Dendritic cell treated with granulocyte-macrophage colony-stimulating factor and Interleukin-4, amounts not matched to agents 40 ng/mL and 50 ng/mL, for 4 days (primary cell): ENCODE measurements around the gene ERBB4.

Source experiments
- H3K27ac Mint-ChIP-seq: one replicate; pipeline ENCODE4 v1.8.0; 2022; ENCODE audit warnings: mild to moderate bottlenecking, mixed read lengths
- H3K27me3 Mint-ChIP-seq: one replicate; pipeline ENCODE4 v1.8.0; 2022; ENCODE audit warnings: mild to moderate bottlenecking, mixed read lengths
- H3K36me3 Mint-ChIP-seq: one replicate; pipeline ENCODE4 v1.8.0; 2022; ENCODE audit warnings: low read depth, mixed read lengths
- H3K4me1 Mint-ChIP-seq: one replicate; pipeline ENCODE4 v1.8.0; 2022; ENCODE audit warnings: low read depth, mixed read lengths
- H3K4me3 Mint-ChIP-seq: one replicate; pipeline ENCODE4 v1.8.0; 2022; ENCODE audit warnings: mild to moderate bottlenecking, moderate library complexity, mixed read lengths
- H3K9me3 Mint-ChIP-seq: one replicate; pipeline ENCODE4 v1.8.0; 2022; ENCODE audit warnings: mixed read lengths
- intact Hi-C: fragments of 100-400 bp; cut with micrococcal nuclease; formaldehyde crosslinking; loops from one replicate; pipeline ENCODE4 v1.15.0; 2022

ERBB4 gene

DNA sequence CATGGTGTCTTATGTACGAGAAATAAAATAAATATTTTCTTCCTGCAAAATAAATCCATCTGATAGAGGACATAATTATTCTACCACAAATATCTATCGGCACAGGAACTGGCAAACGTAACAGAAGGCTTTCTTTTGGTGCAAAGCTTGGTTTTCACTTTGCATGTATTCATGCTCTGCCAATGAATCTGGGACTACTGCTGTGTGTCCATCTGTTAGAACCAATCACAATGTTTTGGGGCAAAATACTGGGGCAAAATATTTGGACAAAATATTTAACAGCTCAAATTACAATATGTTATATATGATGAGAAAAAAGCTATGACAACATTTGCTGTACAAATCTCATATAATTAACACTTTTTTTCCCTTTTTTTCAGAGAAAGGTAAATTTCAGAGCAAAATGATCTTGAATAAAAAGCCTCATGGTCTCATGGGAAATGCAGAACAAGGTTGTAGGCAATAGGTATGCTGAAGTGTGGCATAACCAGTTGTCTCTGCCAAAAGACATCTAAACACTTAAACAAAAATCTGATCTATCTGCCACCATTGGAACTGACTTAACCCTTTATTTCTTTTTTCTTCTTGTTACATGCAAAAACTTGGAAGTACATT is 1059.0 kb downstream of the ERBB4 start:
- no peak overlapping the region for H3K27ac Mint-ChIP-seq
- intact Hi-C loops, result no loop called here
- H3K4me3 Mint-ChIP-seq, result no peak overlapping the region
- no peaks in the 10 kb centered on the region for H3K4me1 Mint-ChIP-seq
- no peaks in the 10 kb centered on the region for H3K9me3 Mint-ChIP-seq
- H3K36me3 Mint-ChIP-seq, result no peaks in the 10 kb centered on the region
- H3K27me3 Mint-ChIP-seq, result no peaks in the 10 kb centered on the region

DNA sequence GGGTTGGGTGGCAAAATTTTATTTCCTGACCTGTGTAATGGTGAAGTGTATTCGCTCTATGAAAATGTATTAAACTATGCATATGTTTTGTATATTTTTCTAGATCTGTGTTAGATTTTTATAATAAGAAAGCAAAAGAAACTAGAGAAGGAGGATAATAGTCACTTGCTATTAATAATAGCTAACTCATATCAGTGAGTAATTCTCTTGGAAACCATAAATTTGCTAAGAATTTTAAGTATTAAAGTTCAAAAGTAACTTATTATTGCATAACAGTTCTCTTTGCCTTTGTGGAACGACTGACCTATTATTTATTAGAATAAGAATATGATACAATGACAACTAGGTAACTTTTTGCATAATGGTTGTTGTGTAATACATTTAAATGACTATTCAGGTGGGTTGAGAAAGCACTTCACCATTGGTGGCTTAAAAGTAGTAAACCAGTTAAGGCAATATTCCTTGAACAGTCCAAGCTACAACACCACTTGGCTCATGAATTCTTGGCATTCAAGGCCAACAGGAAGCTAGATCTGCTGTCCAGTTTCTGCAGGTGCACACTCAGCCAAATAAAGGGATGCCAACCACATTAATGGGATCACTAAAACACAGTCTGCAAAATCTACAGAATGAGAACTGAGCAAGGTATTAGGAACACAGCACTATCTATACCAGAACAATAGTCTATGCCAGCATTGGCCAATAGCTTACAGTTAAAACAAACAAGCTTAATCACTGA is 1060.9 kb downstream of the ERBB4 start:
- intact Hi-C loops, result no loop called here
- Mint-ChIP-seq H3K4me3 (no peak overlapping the region), H3K27ac (no peak overlapping the region), H3K36me3 (no peaks in the 10 kb centered on the region), H3K9me3 (no peaks in the 10 kb centered on the region), H3K27me3 (no peaks in the 10 kb centered on the region), H3K4me1 (no peaks in the 10 kb centered on the region)

DNA sequence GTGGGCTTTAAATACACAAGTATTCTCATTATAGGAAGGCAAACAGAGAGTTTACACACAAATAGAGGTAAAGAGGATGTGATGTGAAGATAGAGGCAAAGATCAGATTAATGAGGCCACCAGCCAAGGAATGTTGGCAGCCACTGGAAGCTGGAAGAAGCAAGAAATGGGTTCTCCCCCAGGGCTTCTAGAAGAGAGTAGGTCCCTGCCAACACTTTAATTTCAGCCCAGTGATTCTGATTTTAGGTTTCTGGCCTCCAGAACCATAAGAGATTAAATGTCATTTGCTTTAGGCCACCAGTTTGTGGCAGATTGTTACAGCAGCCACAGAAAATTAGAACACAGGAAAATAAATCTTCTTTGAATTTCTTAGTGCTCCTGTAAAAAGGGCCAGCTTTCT is 1065.5 kb downstream of the ERBB4 start:
- Mint-ChIP-seq H3K27ac (no peak overlapping the region), H3K4me1 (no peaks in the 10 kb centered on the region), H3K27me3 (no peaks in the 10 kb centered on the region), H3K9me3 (no peaks in the 10 kb centered on the region), H3K4me3 (no peak overlapping the region), H3K36me3 (no peaks in the 10 kb centered on the region)
- intact Hi-C loops, result no loop called here

DNA sequence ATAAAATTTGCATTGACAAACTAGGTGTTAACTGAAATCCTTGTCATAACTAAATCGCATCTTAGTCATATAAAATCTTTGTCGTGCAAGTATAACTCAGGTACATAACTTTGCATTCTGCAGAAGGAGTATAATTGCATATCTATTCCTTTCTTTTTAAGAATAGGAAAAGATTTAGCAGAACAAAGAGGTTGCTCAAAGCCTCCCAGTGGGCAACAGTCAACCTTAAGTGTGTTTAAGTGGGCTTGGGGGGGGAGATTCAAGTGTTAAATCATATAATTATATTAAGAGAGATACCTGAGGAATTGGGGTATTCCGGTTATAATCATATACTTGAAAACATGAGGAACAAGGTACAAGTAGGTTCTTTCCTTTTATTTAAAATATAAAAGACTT is 1068.9 kb downstream of the ERBB4 start:
- no peak overlapping the region for H3K27ac Mint-ChIP-seq
- intact Hi-C loops, result no loop called here
- no peaks in the 10 kb centered on the region for H3K36me3 Mint-ChIP-seq
- no peaks in the 10 kb centered on the region for H3K9me3 Mint-ChIP-seq
- H3K4me3 Mint-ChIP-seq, result no peak overlapping the region
- no peaks in the 10 kb centered on the region for H3K4me1 Mint-ChIP-seq
- H3K27me3 Mint-ChIP-seq, result no peaks in the 10 kb centered on the region

DNA sequence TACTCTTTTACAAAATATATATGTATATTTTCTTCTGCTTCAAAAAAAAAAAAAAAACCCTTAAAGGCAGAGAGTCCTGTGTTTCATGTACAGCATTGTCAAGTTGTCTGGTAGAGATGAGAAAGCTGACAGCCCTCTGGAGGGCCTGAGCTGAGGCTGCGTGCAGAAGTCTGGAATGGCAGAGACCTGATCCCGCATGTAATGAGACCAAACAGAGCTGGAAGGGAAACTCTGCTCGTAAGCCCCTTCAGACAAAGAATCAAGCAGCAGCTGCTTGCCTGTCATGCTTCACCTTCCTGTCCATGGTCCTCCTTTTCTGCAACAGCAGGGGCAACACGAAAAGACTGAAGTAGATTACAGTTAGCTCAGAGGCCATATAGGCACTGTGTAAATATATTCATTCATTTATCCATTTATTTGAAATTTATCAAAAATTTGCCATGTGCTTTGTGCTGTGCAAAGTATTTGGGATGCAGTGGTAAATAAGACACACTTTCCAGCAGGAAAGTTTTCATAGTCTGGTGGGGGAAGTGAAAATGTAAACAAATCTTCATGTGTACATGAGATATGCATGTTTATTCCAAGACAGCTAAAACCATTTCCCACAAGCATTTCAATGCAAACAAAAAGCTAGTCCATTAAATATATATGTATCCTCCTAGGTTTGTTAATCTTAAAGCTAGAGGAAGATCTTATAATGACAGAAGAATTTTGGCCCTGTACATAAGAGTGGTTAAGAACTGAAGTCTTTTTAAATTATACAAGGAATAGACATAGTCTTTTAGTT is 1069.5 kb downstream of the ERBB4 start:
- no peaks in the 10 kb centered on the region for H3K36me3 Mint-ChIP-seq
- no peaks in the 10 kb centered on the region for H3K9me3 Mint-ChIP-seq
- H3K4me3 Mint-ChIP-seq, result no peak overlapping the region
- H3K27me3 Mint-ChIP-seq, result no peaks in the 10 kb centered on the region
- intact Hi-C loops, result no loop called here
- H3K27ac Mint-ChIP-seq, result no peak overlapping the region
- H3K4me1 Mint-ChIP-seq, result no peaks in the 10 kb centered on the region

DNA sequence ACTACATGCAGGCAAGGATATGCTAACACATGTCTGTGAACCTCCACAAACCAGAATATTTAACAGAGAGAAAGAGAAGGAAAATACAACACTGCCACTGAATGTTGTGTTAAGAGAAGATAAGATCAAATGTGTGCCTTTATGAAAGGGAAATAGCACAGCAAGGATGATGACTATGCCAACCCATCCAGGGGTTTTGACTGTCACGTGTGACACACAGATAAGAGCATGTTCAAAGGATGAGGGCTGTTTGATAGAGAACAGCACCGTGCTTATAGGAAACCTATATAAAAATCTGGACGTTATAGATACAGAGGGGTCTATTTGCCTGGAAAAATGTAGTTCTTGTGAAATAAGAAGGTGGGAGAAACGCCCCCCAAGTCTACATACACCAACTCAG is 1070.4 kb downstream of the ERBB4 start:
- Mint-ChIP-seq H3K27ac (no peak overlapping the region), H3K4me3 (no peak overlapping the region), H3K36me3 (no peaks in the 10 kb centered on the region), H3K27me3 (no peaks in the 10 kb centered on the region), H3K9me3 (no peaks in the 10 kb centered on the region), H3K4me1 (no peaks in the 10 kb centered on the region)
- intact Hi-C loops, result no loop called here

DNA sequence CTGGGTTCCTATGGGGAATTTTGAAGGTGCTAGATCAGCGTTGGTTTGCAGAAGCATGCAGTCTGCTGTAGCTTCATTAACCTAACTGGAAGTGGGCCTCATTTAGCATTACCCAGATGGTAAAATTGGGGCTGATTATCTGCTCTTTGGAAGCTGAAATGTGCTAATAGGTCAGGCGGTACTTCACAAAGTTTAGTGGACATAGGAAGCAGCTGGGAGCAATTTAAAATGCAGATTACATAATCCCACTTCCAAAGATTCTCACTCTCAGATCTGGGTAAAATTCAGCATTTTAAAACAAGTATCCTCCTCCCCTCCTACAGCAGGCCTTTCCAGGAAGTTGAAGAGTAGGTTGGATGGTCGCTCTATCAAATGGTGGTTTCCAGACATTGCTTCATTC is 1075.2 kb downstream of the ERBB4 start:
- Mint-ChIP-seq H3K4me3 (no peak overlapping the region), H3K9me3 (no peaks in the 10 kb centered on the region), H3K27me3 (no peaks in the 10 kb centered on the region), H3K36me3 (no peaks in the 10 kb centered on the region), H3K27ac (no peak overlapping the region), H3K4me1 (no peaks in the 10 kb centered on the region)
- intact Hi-C loops, result no loop called here

DNA sequence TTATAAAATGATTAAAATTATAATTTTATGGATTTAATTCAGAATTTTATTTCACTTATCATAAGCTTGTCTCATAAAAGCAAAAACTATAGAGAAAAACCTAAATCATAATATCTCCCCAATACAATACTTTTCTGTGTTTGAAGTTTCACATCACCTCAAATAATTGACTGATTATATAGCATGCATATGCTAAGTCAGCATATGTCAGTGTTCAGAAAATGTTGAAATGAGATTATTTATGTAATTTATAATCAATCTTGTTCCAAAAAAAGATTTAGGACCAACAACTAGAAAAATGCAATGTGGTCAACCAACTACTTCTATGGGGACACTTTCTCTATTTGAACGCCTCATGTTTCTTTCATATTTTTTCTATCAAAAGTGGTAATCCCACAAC is 1079.6 kb downstream of the ERBB4 start:
- H3K9me3 Mint-ChIP-seq, result no peaks in the 10 kb centered on the region
- H3K36me3 Mint-ChIP-seq, result no peaks in the 10 kb centered on the region
- H3K4me3 Mint-ChIP-seq, result no peak overlapping the region
- H3K4me1 Mint-ChIP-seq, result no peaks in the 10 kb centered on the region
- intact Hi-C loops, result no loop called here
- H3K27me3 Mint-ChIP-seq, result no peaks in the 10 kb centered on the region
- H3K27ac Mint-ChIP-seq, result no peak overlapping the region

DNA sequence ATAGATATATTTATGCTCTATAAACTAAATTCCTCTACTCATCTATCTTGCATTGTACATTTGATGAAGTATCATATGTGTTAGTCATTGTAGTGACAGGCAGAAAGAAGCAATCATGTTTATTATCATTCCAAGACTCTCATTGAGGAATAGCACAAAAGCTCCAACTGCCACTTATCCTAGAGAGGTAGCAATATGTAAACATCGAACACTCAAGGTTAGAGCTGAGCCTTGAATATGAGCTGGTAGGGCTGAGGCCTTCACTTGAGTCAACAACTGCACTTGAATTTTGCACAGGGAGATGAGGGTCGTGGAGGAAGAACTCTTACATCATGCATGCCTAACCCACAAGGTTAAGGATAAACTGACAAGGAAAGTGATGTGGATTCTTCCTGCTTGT is 1081.3 kb downstream of the ERBB4 start:
- no peaks in the 10 kb centered on the region for H3K36me3 Mint-ChIP-seq
- H3K27me3 Mint-ChIP-seq, result no peaks in the 10 kb centered on the region
- no peak overlapping the region for H3K27ac Mint-ChIP-seq
- intact Hi-C loops, result no loop called here
- H3K4me1 Mint-ChIP-seq, result no peaks in the 10 kb centered on the region
- no peaks in the 10 kb centered on the region for H3K9me3 Mint-ChIP-seq
- no peak overlapping the region for H3K4me3 Mint-ChIP-seq

DNA sequence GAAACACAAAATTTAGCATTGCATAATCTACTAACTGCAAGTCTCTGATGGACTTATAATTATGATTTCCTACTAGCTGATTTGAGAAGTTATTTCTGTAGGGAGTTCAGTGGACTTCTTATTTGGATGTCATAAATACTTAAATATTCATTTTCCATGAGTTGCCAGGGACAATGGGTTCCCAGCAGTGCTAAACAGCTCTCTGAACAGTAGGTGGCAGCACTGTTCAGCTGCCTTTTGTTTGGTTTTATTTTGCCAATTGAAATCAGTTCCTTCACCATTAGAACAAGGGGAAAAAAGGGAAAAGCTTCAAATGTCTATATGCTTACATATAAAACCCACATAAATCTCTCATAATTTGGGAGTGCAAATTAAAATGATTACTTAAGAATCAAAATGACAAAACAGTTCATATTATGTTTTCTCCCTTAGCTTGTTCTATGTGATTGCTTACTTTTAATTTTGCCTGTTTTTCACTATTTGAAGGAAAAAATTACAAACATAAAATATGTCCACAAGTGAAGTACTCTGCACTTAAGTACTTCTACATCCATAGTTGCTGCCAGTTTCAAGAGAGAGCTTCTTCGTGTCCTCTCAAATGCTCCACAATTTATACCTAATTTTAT is 1083.3 kb downstream of the ERBB4 start:
- H3K4me3 Mint-ChIP-seq, result no peak overlapping the region
- H3K36me3 Mint-ChIP-seq, result no peaks in the 10 kb centered on the region
- H3K4me1 Mint-ChIP-seq, result no peaks in the 10 kb centered on the region

DNA sequence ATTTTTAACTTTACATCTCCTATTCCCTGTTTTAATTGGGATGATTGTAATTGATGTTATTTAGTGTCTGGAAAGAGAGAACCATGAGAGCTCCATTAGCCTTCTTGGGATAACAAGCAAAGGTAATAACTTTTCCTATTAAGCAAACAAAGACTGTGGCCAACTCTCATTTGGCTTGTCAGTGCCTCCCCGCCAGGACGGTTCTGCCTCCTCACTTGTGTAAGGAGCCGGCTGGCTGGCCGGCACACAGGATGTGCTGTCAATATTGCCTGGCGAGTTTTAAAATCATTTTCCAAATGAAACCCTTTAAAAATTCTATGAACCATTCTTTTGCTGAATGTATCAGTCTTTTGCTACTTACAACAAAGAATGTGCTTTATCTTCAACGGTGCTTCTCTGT is 1083.9 kb downstream of the ERBB4 start:
- Mint-ChIP-seq H3K27ac (no peak overlapping the region), H3K27me3 (no peaks in the 10 kb centered on the region)
- intact Hi-C loops, result loop anchor here (2.0 kb wide), 1 partner anchor 1112 kb away; no protein-coding TSS in a partner anchor

More for the DNA sequence above, 1083.3 kb downstream of the ERBB4 start:
- intact Hi-C loops, result loop anchor here (2.0 kb wide), 1 partner anchor 1111 kb away; no protein-coding TSS in a partner anchor
- Mint-ChIP-seq H3K9me3 (no peaks in the 10 kb centered on the region), H3K27ac (no peak overlapping the region), H3K27me3 (no peaks in the 10 kb centered on the region)

DNA sequence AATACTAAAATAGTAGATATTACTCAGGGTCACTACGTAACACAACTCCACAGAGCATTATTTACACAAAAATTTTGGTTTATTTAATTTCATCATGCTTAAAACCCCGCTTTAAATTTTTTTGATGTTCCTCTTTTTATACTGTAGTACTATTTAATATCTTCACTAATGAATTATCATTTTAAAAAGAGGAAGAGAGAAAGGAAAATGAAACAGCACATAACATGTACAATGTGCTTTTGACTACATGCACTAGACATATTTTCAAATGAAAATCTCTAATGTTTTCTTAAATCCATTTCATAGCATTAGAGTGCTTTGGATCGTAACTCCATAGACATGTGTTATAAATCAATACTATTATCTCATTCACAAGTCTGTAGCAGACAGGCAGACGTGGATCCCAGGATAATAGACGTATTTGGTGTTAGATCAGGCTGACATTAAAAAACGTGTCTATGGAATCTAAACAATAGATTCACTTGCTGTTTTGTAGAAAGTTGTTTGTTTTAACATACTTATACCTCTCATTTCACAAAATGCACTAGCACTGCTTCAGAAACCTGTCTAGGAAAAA is 1085.2 kb downstream of the ERBB4 start:
- Mint-ChIP-seq H3K4me1 (no peaks in the 10 kb centered on the region), H3K36me3 (no peaks in the 10 kb centered on the region), H3K4me3 (no peak overlapping the region), H3K27me3 (no peaks in the 10 kb centered on the region), H3K9me3 (no peaks in the 10 kb centered on the region), H3K27ac (no peak overlapping the region)
- intact Hi-C loops, result no loop called here

More for the DNA sequence above, 1083.9 kb downstream of the ERBB4 start:
- no peaks in the 10 kb centered on the region for H3K36me3 Mint-ChIP-seq
- H3K4me3 Mint-ChIP-seq, result no peak overlapping the region
- no peaks in the 10 kb centered on the region for H3K4me1 Mint-ChIP-seq
- no peaks in the 10 kb centered on the region for H3K9me3 Mint-ChIP-seq

DNA sequence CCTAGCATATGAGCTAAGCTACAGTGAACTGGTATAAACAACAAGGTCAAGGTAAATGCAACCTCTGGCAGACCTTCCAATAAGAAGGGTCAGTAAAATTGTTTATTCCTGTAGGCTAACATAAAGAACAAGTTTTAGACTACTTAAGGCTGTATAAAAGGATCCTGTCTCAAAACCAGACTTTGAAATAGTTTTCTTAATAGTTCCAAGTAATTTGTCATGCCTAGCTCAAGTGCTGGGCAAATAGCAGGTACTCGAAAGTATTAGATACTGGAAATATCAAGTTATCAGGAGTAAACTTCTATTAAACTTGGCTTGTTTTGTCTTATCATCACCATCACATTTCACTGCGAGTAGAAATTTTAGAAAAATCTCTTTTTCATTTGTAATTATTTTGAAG is 1087.0 kb downstream of the ERBB4 start:
- intact Hi-C loops, result no loop called here
- no peak overlapping the region for H3K27ac Mint-ChIP-seq
- no peaks in the 10 kb centered on the region for H3K27me3 Mint-ChIP-seq
- H3K4me3 Mint-ChIP-seq, result no peak overlapping the region
- H3K9me3 Mint-ChIP-seq, result no peaks in the 10 kb centered on the region
- no peaks in the 10 kb centered on the region for H3K36me3 Mint-ChIP-seq
- no peaks in the 10 kb centered on the region for H3K4me1 Mint-ChIP-seq

DNA sequence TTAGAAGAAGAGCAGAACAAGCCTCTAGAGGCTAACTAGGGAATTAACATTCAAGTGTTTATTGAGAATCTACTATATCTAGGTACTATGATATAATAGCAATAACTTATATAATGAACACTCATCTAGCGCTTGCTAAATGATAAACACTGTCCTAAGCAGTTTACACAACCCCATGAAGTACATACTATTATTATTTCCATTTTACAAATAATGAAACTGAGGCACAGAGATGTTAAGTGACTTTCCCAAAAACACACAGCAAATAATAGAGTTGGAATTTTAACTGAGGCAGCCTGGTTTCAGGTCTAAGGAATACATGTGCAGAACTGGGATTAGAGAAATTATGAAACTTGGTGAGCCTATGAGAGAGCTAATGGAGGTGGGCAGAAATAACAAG is 1088.8 kb downstream of the ERBB4 start:
- no peak overlapping the region for H3K4me3 Mint-ChIP-seq
- no peaks in the 10 kb centered on the region for H3K9me3 Mint-ChIP-seq
- no peaks in the 10 kb centered on the region for H3K27me3 Mint-ChIP-seq
- no peaks in the 10 kb centered on the region for H3K4me1 Mint-ChIP-seq
- intact Hi-C loops, result no loop called here
- no peak overlapping the region for H3K27ac Mint-ChIP-seq
- H3K36me3 Mint-ChIP-seq, result no peaks in the 10 kb centered on the region
